ENCODE results near the gene ADGRL1. TPM values are rescaled to one million over a fixed set of nuclear protein-coding genes. Genes with fewer than 3 reads are reported as not detected.
"Not testable (repeated sequence)": the region's sequence is repeated elsewhere in the genome, so short reads cannot be mapped to it uniquely, and the experiment has no call there.

The ADGRL1 gene
- total RNA-seq, 1 experiment from 2014 or later = 17.4 TPM

GRCh38 chr19:14161305-14161704 is 44.7 kb downstream of the ADGRL1 start:
- no peak for DNase-seq (ENCODE audit: low read depth)

GRCh38 chr19:14160017-14160703 is 45.8 kb downstream of the ADGRL1 start:
- no peak for DNase-seq (ENCODE audit: low read depth)

GRCh38 chr19:14159059-14159458 is 46.9 kb downstream of the ADGRL1 start:
- DNase-seq (ENCODE audit: low read depth) = no peak

GRCh38 chr19:14158276-14159023 is 47.5 kb downstream of the ADGRL1 start:
- no peak for DNase-seq (ENCODE audit: low read depth)

GRCh38 chr19:14156971-14157717 is 48.8 kb downstream of the ADGRL1 start:
- no peak for DNase-seq (ENCODE audit: low read depth)

GRCh38 chr19:14156122-14156521 is 49.8 kb downstream of the ADGRL1 start:
- no peak for DNase-seq (ENCODE audit: low read depth)

- DNase-seq (ENCODE audit: low read depth) = no peak
Measured at GRCh38 chr19:14155371-14155770, 50.6 kb downstream of the ADGRL1 start.

GRCh38 chr19:14152713-14153112 is 53.3 kb downstream of the ADGRL1 start:
- DNase-seq (ENCODE audit: low read depth) = no peak

GRCh38 chr19:14150770-14151661 is 55.0 kb downstream of the ADGRL1 start:
- DNase-seq (ENCODE audit: low read depth) = no peak

GRCh38 chr19:14150041-14150769 is 55.8 kb downstream of the ADGRL1 start:
- DNase-seq (ENCODE audit: low read depth) = no peak

- DNase-seq (ENCODE audit: low read depth) = no peak
Measured at GRCh38 chr19:14149509-14149994, 56.4 kb downstream of the ADGRL1 start.

- no peak for DNase-seq (ENCODE audit: low read depth)
Measured at GRCh38 chr19:14148751-14149410, 57.1 kb downstream of the ADGRL1 start.

GRCh38 chr19:14147797-14148605 is 58.0 kb downstream of the ADGRL1 start:
- DNase-seq (ENCODE audit: low read depth) = peak; percentile 46

- no peak for DNase-seq (ENCODE audit: low read depth)
Measured at GRCh38 chr19:14146789-14147216, 59.2 kb downstream of the ADGRL1 start.

GRCh38 chr19:14146169-14146568 is 59.8 kb downstream of the ADGRL1 start:
- not testable (repeated sequence) for DNase-seq (ENCODE audit: low read depth)

GRCh38 chr19:14145381-14145780 is 60.6 kb downstream of the ADGRL1 start:
- DNase-seq (ENCODE audit: low read depth) = no peak

GRCh38 chr19:14142262-14143190 is 63.4 kb downstream of the ADGRL1 start:
- DNase-seq (ENCODE audit: low read depth) = no peak

- no peak for DNase-seq (ENCODE audit: low read depth)
Measured at GRCh38 chr19:14141041-14141440, 64.9 kb downstream of the ADGRL1 start.
